Measurements from ENCODE around the gene RASSF5.

DNA sequence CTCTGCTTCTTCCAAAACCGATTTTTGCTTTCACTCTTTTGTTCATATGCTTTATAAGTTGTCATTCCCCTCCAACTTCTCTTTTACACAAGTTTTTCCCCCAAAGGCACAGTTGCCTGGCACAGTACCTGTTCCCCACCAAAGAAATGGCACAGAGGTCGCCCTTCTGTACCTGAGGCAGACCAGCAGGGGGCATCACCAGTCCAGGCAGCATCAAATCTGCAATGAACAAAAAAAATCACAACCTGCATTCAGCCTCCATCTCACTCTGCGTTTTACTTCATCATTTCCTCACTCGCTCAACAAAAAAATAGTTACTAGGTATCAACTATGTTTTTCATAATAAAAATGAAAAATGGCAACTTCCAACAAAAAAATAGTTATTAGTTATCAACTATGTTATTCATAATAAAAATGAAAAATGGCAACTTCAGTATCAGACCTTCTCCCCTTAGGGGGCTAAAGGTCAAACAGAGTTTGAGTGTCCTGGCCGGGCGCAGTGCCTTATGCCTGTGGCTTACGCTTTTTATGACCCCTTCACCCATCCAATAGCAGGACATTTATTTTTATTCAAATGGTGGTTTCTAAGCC, 100.9 kb downstream of the RASSF5 start:
- TF ChIP-seq EZH2 (IDR thresholded peaks at IDR 0.05; ENCODE audit: borderline replicate concordance, insufficient read depth, low read depth, low read length, poor library complexity, severe bottlenecking): no peak
- TF ChIP-seq, protein P1, sequence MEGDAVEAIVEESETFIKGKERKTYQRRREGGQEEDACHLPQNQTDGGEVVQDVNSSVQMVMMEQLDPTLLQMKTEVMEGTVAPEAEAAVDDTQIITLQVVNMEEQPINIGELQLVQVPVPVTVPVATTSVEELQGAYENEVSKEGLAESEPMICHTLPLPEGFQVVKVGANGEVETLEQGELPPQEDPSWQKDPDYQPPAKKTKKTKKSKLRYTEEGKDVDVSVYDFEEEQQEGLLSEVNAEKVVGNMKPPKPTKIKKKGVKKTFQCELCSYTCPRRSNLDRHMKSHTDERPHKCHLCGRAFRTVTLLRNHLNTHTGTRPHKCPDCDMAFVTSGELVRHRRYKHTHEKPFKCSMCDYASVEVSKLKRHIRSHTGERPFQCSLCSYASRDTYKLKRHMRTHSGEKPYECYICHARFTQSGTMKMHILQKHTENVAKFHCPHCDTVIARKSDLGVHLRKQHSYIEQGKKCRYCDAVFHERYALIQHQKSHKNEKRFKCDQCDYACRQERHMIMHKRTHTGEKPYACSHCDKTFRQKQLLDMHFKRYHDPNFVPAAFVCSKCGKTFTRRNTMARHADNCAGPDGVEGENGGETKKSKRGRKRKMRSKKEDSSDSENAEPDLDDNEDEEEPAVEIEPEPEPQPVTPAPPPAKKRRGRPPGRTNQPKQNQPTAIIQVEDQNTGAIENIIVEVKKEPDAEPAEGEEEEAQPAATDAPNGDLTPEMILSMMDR (IDR thresholded peaks at IDR 0.05): peak; percentile 86

Measured in B cell (primary cell).